PC-3 (cell line): ENCODE measurements around the gene MYL10. TPM values are rescaled to one million over a fixed set of nuclear protein-coding genes. Genes with fewer than 3 reads are reported as not detected.

ENCODE experiments used
- ATAC-seq: fragments of 200-7000 bp; cut with Tn5 transposase; 2 replicates; pipeline ENCODE4 v1.9.1; 2020; ENCODE audit warnings: mild to moderate bottlenecking, moderate library complexity
- BruUV-seq: library from RNA; stranded (reverse); fragments of 400-500 nt; replicated peaks from 2 replicates; lab custom pipeline; 2021; lab: Mats Ljungman, UMichigan
- CTCF ChIA-PET: fragments of 300-600 bp; sonication (Branson Sonifier 250); formaldehyde crosslinking; loops from one replicate; lab custom pipeline; 2022; ENCODE audit warnings: antibody characterized with exemption; lab: Charles Lee
- POLR2A ChIA-PET: fragments of 300-600 bp; sonication (Branson Sonifier 250); formaldehyde crosslinking; loops from one replicate; lab custom pipeline; 2022; ENCODE audit warnings: antibody characterized with exemption; ENCODE audit not compliant: unreplicated experiment; lab: Charles Lee
- DNase-seq: peaks from one replicate; pipeline ENCODE4 v3.0.0-alpha.2; 2015
- H2AFZ ChIP-seq: fragments of 300-600 bp; sonication (generic); 2 replicates; pipeline ENCODE4 v1.6.0; 2016; ENCODE audit warnings: antibody characterized with exemption, low read length
- H3F3A ChIP-seq: fragments of 300-600 bp; sonication (generic); one replicate; pipeline ENCODE4 v1.6.0; 2017; ENCODE audit warnings: antibody characterized with exemption, low read length, control low read depth, mild to moderate bottlenecking; ENCODE audit not compliant: unreplicated experiment
- H3K27ac ChIP-seq: fragments of 300-600 bp; sonication (generic); 2 replicates; pipeline ENCODE4 v1.5.1; 2016; ENCODE audit warnings: mild to moderate bottlenecking, low read length
- H3K27me3 ChIP-seq: fragments of 300-600 bp; sonication (generic); 2 replicates; pipeline ENCODE4 v1.6.1; 2016; ENCODE audit warnings: low read length, mixed read lengths
- H3K36me3 ChIP-seq: fragments of 300-600 bp; sonication (generic); 2 replicates; pipeline ENCODE4 v1.6.1; 2016; ENCODE audit warnings: low read depth, mixed run types, low read length, mixed read lengths
- H3K4me1 ChIP-seq: fragments of 300-600 bp; sonication (generic); 2 replicates; pipeline ENCODE4 v1.5.1; 2016; ENCODE audit warnings: low read length; ENCODE audit not compliant: insufficient read depth
- H3K4me2 ChIP-seq: fragments of 300-600 bp; sonication (generic); 2 replicates; pipeline ENCODE4 v1.6.0; 2016; ENCODE audit warnings: low read length
- H3K4me3 ChIP-seq: fragments of 300-600 bp; sonication (generic); 2 replicates; pipeline ENCODE4 v1.5.1; 2016; ENCODE audit warnings: mild to moderate bottlenecking, low read length, mixed read lengths
- H3K79me2 ChIP-seq: fragments of 300-600 bp; sonication (generic); 2 replicates; pipeline ENCODE4 v1.6.1; 2017; ENCODE audit warnings: low read length, mixed read lengths
- H3K9ac ChIP-seq: fragments of 300-600 bp; sonication (generic); 2 replicates; pipeline ENCODE4 v1.6.0; 2016; ENCODE audit warnings: mild to moderate bottlenecking, low read length
- H3K9me2 ChIP-seq: fragments of 300-600 bp; sonication (generic); replicated peaks from 2 replicates; pipeline ENCODE4 v1.6.1; 2016; ENCODE audit warnings: mixed run types, low read length, mixed read lengths
- H3K9me3 ChIP-seq: fragments of 300-600 bp; sonication (generic); 2 replicates; pipeline ENCODE4 v1.6.1; 2016; ENCODE audit warnings: low read length, mixed read lengths
- H4K20me1 ChIP-seq: fragments of 300-600 bp; sonication (generic); 2 replicates; pipeline ENCODE4 v1.6.1; 2016; ENCODE audit warnings: low read length, mixed read lengths
- CTCF ChIP-seq: fragments of 300-600 bp; sonication (generic); conservative IDR thresholded peaks from 2 replicates; pipeline ENCODE4 v1.5.1; 2017; ENCODE audit warnings: antibody characterized with exemption, low read depth, mild to moderate bottlenecking, low read length
- EZH2 ChIP-seq: fragments of 300-600 bp; sonication (generic); IDR thresholded peaks from one replicate; pipeline ENCODE4 v1.6.1; 2017; ENCODE audit warnings: antibody characterized with exemption, mild to moderate bottlenecking, low read length; ENCODE audit not compliant: unreplicated experiment
- EZH2phosphoT487 ChIP-seq: fragments of 300-600 bp; sonication (generic); IDR thresholded peaks from 2 replicates; pipeline ENCODE4 v1.6.1; 2018; ENCODE audit warnings: mild to moderate bottlenecking, antibody characterized with exemption, low read length, borderline replicate concordance
- intact Hi-C: fragments of 100-400 bp; cut with micrococcal nuclease; formaldehyde crosslinking; loops from 2 replicates; pipeline ENCODE4 v1.9.0; 2023
- total RNA-seq: library from RNA; depleted of rRNA; stranded (reverse); fragments of >200 nt; gene quantifications from 2 replicates; pipeline ENCODE4 v1.2.3, GENCODE V29; 2014

Gene MYL10
- total RNA-seq, 1 experiment from 2014 or later, result 0.69 TPM

GRCh38 chr7:101625031-101625791, 3.9 kb downstream of the MYL10 start:
- POLR2A ChIA-PET, result no interaction called here
- H3K4me2 ChIP-seq, result no peak overlapping the region
- intact Hi-C loops, result no loop called here

GRCh38 chr7:101624246-101625001, 4.7 kb downstream of the MYL10 start:
- BruUV-seq, result no TSS peak
- Histone ChIP-seq H3K4me1 (no peaks in the 10 kb centered on the region), H3K79me2 (no peaks in the 10 kb centered on the region), H3K9me2 (no peaks in the 10 kb centered on the region), H3K27me3 (no peaks in the 10 kb centered on the region), H3K27ac (no peak overlapping the region), H2AFZ (no peak overlapping the region), H3K9ac (no peak overlapping the region), H4K20me1 (no peaks in the 10 kb centered on the region), H3K36me3 (no peaks in the 10 kb centered on the region), H3F3A (no peaks in the 10 kb centered on the region), H3K4me3 (no peak overlapping the region), H3K9me3 (no peaks in the 10 kb centered on the region), H3K4me2 (no peak overlapping the region)
- no peak for TF ChIP-seq EZH2phosphoT487
- no peak for TF ChIP-seq EZH2
- TF ChIP-seq CTCF, result no peak
- ATAC-seq (no peak), DNase-seq (no peak)
- ChIA-PET POLR2A (no interaction called here), CTCF (no interaction called here)
- intact Hi-C loops, result no loop called here

More at GRCh38 chr7:101625031-101625791, 3.9 kb downstream of the MYL10 start:
- H3F3A ChIP-seq, result no peaks in the 10 kb centered on the region
- CTCF ChIA-PET, result interaction anchor here (0.6 kb wide), 1 partner anchor 24 kb away, joined by 5 read pairs; no protein-coding TSS in a partner anchor
- no peak overlapping the region for H2AFZ ChIP-seq
- no peak for DNase-seq
- no peak overlapping the region for H3K27ac ChIP-seq
- BruUV-seq, result no TSS peak
- no peaks in the 10 kb centered on the region for H3K36me3 ChIP-seq
- H3K9me3 ChIP-seq, result no peaks in the 10 kb centered on the region
- H3K9me2 ChIP-seq, result no peaks in the 10 kb centered on the region
- H3K4me1 ChIP-seq, result peaks cover 4% of the 10 kb centered on the region
- H3K9ac ChIP-seq, result no peak overlapping the region
- H3K4me3 ChIP-seq, result no peak overlapping the region
- no peaks in the 10 kb centered on the region for H3K27me3 ChIP-seq
- no peak for ATAC-seq
- TF ChIP-seq CTCF (no peak), EZH2phosphoT487 (no peak), EZH2 (no peak)
- H4K20me1 ChIP-seq, result no peaks in the 10 kb centered on the region
- no peaks in the 10 kb centered on the region for H3K79me2 ChIP-seq
